ENCODE data around the gene TMED4. TPM values are rescaled to one million over a fixed set of nuclear protein-coding genes. Genes with fewer than 3 reads are reported as not detected.
"Not testable (repeated sequence)": the region's sequence is repeated elsewhere in the genome, so short reads cannot be mapped to it uniquely, and the experiment has no call there.

TMED4 gene
- total RNA-seq, 2 donors from 2014 or later = 90.4 to 96.2 TPM

DNA sequence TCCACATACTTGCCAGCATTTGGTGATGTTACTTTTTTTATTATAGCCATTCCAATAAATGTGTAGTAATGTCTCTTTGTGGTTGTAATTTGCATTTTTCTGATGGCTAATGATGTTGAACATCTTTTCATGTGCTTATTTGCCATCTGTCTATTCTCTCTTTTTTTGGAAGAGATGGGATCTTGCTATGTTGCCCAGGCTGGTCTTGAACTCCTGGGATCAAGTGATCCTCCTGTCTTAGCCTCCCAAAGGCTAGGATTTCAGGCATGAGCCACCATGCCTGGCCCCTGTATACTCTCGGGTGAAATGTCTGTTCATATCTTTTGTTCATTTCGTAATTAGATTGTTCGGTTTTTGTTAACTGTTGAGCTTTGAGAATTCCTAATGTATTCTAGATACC, 27.8 kb upstream of the TMED4 start:
- intact Hi-C loops (cut with DNase I, micrococcal nuclease) = no loop called here
- no peak for ATAC-seq

DNA sequence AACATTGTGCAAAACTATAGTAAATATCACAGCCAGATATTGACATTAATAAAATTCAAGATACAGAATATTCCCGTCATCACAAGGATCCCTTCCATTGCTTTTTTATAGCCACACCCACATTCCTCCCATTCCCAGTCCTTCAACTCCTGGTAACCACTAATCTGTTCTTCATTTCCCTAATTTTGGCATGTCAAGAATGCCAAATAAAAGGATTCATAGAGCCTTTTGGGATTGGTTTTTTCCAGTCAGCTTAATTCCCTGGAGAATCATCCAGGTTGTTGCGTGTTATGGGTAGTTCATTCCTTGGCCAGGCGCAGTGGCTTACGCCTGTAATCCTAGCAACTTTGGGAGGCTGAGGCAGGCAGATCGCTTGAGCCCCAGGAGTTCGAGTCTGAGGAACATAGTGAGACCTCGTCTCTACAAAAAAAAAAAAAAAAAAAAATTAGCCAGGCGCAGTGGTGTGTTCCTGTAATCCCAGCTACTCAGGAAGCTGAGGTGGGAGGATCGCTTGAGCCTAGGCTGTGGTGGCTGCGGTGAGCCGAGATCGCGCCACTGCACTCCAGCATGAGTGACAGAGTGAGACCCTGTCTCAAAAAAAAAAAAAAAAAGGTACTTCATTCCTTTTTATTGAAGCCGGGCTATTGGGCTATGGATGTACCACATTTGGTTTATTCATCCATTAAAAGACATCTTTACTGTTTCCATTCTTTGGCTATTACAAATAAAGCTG, 27.1 kb upstream of the TMED4 start:
- no peak for DNase-seq
- no peak for ATAC-seq
- intact Hi-C loops (cut with DNase I, micrococcal nuclease) = no loop called here

More for the DNA sequence above, 27.8 kb upstream of the TMED4 start:
- no peak for DNase-seq

DNA sequence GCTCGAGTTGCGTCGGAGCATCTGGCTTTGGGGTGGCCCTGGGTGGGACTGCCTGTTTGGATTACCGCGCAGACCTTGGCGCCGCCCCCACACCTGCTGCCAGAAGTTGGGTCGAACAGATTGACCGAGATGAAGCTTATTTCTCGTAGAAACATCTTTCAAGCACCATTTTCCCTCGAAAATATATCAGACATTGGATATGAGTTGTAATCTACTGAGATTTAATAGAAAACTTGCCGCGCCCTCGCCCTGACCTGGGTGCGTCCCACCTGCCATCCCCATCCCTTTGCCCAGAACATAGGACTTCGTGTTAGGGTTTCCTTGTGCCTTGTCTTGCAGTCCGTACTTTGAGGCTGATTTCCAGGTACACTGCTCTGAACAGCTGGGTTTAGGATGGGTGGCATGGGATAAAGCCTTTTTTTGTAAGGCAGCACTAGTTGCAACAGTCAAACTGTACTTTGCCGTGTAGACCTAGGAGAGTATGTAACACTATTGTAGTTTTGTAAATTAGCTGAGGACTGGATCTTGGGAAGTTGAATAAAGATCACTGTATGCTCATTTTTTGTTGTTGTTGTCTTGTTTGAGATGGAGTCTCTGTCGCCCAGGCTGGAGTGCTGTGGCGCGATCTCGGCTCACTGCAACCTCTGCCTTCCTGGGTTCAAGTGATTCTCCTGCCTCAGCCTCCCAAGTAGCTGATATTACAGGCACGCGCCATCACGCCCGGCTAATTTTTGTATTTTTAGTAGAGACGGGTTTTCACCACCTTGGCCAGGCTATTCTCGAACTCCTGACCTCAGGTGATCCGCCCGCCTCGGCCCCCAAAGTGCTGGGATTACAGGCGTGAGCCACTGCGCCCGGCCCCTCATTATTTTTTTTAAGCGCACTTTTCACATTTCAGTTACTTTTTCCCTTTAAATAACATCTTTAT, 25.4 kb upstream of the TMED4 start:
- ATAC-seq (peak; percentile 14), DNase-seq (no peak)
- intact Hi-C loops (cut with DNase I, micrococcal nuclease) = no loop called here

DNA sequence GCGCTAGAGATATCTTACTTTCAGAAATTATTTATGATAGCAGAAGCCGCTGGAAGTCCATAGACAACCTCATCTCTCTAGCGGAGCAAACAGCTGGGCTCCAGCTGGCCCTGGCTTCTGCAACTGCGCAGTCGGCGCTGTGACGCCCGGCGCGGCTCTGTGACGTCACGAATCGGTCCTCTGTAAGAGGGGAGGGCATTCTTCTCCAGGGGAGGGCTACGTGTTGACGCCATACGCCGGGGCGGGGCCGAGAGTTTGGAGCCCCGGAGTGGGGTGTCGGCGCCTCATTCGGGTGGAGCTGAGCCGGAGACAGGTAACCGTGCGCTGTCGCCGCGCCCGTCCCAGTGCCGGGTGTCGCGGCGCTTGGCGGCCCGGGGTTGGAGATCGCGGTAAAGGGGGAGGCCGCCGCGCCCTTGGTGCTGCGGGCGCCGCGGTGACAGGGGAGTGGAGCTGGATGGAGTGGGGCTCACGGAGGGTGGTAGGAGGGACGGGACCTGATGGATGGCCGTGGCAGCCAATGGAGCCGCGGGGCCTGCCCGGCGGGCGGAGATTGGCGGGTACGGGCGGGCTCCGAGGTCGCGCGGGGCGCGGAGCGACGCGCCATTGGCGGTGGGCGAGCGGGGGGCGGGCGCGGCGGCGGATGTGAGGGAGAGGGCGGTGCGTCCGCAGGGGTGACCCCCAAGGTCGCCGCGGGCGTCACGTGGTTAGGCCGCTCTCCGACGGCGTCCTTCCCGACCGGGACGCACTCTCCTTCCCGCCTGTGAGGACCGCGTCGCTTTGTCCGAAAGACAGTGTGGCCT, 24.5 kb upstream of the TMED4 start, which contains the start of gene OGDH:
TSS of gene OGDH (plus strand) at position 287 of the 800 bp plus-strand sequence. CDS start 17,717 bp downstream, outside the sequence.
- DNase-seq (peak; percentile 99 to 100), ATAC-seq (peak; percentile 92)
- intact Hi-C loops (cut with DNase I, micrococcal nuclease) = no loop called here

DNA sequence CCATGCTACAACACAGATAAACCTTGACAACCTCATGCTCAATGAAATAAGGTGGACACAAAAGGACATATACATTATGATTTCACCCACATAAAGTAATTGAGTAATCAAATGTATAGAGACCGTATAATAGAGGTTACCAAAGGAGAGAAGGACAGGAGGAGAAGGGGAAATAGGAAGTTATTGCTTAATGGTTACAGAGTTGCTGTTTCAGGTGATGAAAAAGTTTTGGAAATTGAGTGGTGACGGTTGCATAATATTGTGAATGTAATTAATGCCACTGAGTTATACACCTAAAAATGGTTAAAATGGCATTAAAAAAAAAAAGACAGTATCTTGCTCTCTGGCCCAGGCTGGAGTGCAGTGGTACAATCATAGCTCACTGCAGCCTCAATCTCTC, 22.9 kb upstream of the TMED4 start:
- ATAC-seq = no peak
- DNase-seq = no peak
- intact Hi-C loops (cut with DNase I, micrococcal nuclease) = no loop called here

DNA sequence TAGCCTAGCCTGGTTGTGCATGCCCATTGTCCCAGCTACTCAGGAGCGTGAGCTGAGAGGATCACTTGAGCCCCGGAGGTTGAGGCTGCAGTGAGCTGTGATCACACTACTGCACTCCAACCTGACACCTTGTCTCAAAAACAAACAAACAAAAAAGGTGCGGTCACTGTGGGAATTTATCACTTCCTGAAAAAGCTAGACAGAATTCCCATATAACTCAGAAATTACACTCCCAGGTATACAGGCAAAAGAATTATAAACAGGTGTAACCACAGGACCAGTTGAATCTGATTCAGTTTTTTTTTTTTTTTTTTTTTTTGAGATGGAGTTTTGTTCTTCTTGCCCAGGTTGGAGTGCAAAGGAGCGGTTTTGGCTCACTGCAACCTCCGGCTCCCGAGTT, 21.2 kb upstream of the TMED4 start:
- intact Hi-C loops (cut with DNase I, micrococcal nuclease) = no loop called here
- peak in 1 of 2 donors; percentile 11 for DNase-seq

GRCh38 chr7:44602576-44602910, 20.5 kb upstream of the TMED4 start:
- intact Hi-C loops (cut with DNase I, micrococcal nuclease) = no loop called here
- no peak for DNase-seq
- no peak for ATAC-seq

More for the DNA sequence above, 21.2 kb upstream of the TMED4 start:
- ATAC-seq = no peak

- intact Hi-C loops (cut with DNase I, micrococcal nuclease) = loop anchor here in 1 of 2 donors (10.0 kb wide), 1 partner anchor 336 kb away; no protein-coding TSS in a partner anchor
- ATAC-seq (no peak), DNase-seq (peak in 1 of 2 donors; percentile 14)
Measured at GRCh38 chr7:44599222-44599621, 17.2 kb upstream of the TMED4 start.

GRCh38 chr7:44597181-44597580, 15.2 kb upstream of the TMED4 start:
- not testable (repeated sequence) for ATAC-seq
- peak in 1 of 2 donors; percentile 4 for DNase-seq
- intact Hi-C loops (cut with DNase I, micrococcal nuclease) = loop anchor here in 1 of 2 donors (10.0 kb wide), 1 partner anchor 338 kb away; no protein-coding TSS in a partner anchor

GRCh38 chr7:44595934-44596635, 14.1 kb upstream of the TMED4 start:
- peak in 1 of 2 donors; percentile 0 for DNase-seq
- no peak for ATAC-seq
- intact Hi-C loops (cut with DNase I, micrococcal nuclease) = loop anchor here in 1 of 2 donors (10.0 kb wide), 1 partner anchor 339 kb away; no protein-coding TSS in a partner anchor

DNA sequence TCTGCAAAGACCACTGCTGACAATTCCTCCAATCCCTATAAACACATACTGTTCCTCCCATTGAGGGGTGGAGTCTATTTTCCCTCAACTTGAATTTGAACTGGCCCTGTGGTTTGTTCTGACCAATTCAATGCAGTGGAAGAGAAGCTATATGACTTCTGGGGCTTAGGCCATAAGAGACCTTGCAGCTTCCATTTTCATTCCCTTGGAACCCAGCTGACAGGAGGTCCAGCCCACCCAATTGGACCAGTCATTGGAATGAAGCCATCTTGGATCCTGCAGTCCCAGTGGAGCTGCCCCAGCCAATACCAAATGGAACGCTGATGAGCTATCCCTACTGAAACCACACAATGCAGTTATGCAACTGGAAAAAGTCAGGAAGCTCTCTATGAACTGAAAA, 8.9 kb upstream of the TMED4 start:
- intact Hi-C loops (cut with DNase I, micrococcal nuclease) = loop anchor here in 1 of 2 donors (10.0 kb wide), 1 partner anchor 344 kb away; no protein-coding TSS in a partner anchor
- DNase-seq = no peak
- no peak for ATAC-seq

DNA sequence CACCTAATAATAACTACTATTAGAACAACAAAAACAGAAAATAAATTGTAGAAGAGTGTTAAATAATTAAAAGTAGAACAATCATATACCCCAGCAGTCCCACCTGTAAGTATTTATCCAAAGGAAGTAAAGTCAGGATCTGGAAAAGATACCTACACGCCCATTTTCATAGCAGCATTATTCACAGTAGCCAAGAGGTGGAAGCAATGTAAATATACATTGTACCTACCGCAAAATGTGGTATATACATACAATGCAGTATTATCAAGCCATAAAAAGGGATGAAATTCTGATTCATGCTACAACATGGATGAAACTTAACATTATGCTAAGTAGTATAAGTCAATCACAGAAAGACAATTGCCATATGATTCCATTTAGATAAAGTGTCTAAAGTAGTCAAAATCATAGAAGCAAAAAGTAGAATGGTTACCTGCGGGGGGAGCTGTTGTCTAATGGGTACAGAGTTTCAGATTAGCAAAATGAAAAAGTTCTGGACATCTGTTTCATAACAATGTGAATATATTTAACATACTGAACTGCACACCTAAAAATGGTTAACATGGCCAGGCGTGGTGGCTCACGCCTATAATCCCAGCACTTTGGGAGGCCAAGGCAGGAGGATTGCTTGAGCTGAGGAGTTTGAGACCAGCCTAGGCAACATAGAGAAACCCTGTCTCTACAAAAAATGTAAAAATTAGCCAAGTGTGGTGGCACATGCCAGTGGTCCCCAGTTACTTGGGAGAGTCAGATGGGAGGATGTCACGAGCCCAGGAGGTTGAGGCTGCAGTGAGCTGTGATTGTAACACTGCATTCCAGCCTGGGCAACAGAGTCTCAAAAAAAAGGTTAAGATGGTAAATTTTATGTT, 6.0 kb upstream of the TMED4 start:
- DNase-seq = peak in 1 of 2 donors; percentile 73
- peak; percentile 86 for ATAC-seq
- intact Hi-C loops (cut with DNase I, micrococcal nuclease) = loop anchor here in 1 of 2 donors (10.0 kb wide), 1 partner anchor 257 kb away; the partner anchor contains the start of gene H2AZ2

- DNase-seq = no peak
- ATAC-seq = no peak
- intact Hi-C loops (cut with DNase I, micrococcal nuclease) = loop anchor here in 1 of 2 donors (10.0 kb wide), 1 partner anchor 261 kb away; the partner anchor contains the start of gene H2AZ2
Measured at GRCh38 chr7:44583146-44583865, 1.3 kb upstream of the TMED4 start.

GRCh38 chr7:44580945-44581878, 819 bp downstream of the TMED4 start:
- peak; percentile 48 to 52 for DNase-seq
- ATAC-seq = peak; percentile 56
- intact Hi-C loops (cut with DNase I, micrococcal nuclease) = loop anchor here in 1 of 2 donors (10.0 kb wide), 1 partner anchor 264 kb away; the partner anchor contains the start of gene H2AZ2

GRCh38 chr7:44576228-44576627, 5.8 kb downstream of the TMED4 start:
- DNase-seq (no peak), ATAC-seq (no peak)
- intact Hi-C loops (cut with DNase I, micrococcal nuclease) = no loop called here

All from left colon (tissue), 2 donors.